ENCODE measurements around the gene GPATCH8. TPM values are rescaled to one million over a fixed set of nuclear protein-coding genes. Genes with fewer than 3 reads are reported as not detected.

Gene GPATCH8
- polyA plus RNA-seq, 3 donors: 8.8 to 15.9 (median 14.9) TPM

- no peaks in the 10 kb centered on the region for H3K27me3 ChIP-seq (ENCODE audit: control insufficient read depth in 2 of 2, insufficient read depth in 2 of 2, low read length in 2 of 2)
- peak overlapping the region; percentile 10 to 23 for H3K27ac ChIP-seq (ENCODE audit: low read depth in 1 of 2, low read length in 2 of 2)
- intact Hi-C loops (cut with micrococcal nuclease): loop anchor here in 1 of 2 donors (10.0 kb wide), 1 partner anchor 138 kb away; no protein-coding TSS in a partner anchor
- peak overlapping the region in 1 of 3 experiments; percentile 7 for H3K4me3 ChIP-seq (replicated peaks in 1 of 3; ENCODE audit: low read depth in 2 of 3, low read length in 3 of 3)
- H3K9me3 ChIP-seq (replicated peaks in 1 of 2; ENCODE audit: control insufficient read depth in 1 of 2, insufficient read depth in 1 of 2, low read length in 2 of 2): peaks cover 0 to 4% of the 10 kb centered on the region in 2 donors
- no peaks in the 10 kb centered on the region for H3K36me3 ChIP-seq (replicated peaks in 1 of 2; ENCODE audit: control insufficient read depth in 1 of 2, insufficient read depth in 2 of 2, low read length in 2 of 2)
- DNase-seq: no peak
- H3K27me3 Mint-ChIP-seq (ENCODE audit: low read depth in 3 of 3): peaks cover 3 to 8% (median 3%) of the 10 kb centered on the region in 3 donors
- peak overlapping the region; percentile 7 for H3K9ac ChIP-seq (ENCODE audit: insufficient read depth, low read length, poor library complexity, severe bottlenecking)
- H3K27ac Mint-ChIP-seq: peak overlapping the region; percentile 27 to 79 (median 69)
- H3K4me1 ChIP-seq (ENCODE audit: control insufficient read depth in 1 of 2, insufficient read depth in 2 of 2, low read length in 2 of 2): peaks cover 22 to 27% of the 10 kb centered on the region in 2 donors
- H3K4me2 ChIP-seq (replicated peaks; ENCODE audit: extremely low read depth, low read length, poor library complexity, severe bottlenecking): peak overlapping the region; percentile 42
- H3K4me1 Mint-ChIP-seq: peaks cover 28% of the 10 kb centered on the region
- H4K20me1 ChIP-seq (ENCODE audit: insufficient read depth, low read length): no peaks in the 10 kb centered on the region
- no peaks in the 10 kb centered on the region for H3K79me2 ChIP-seq (ENCODE audit: insufficient read depth, low read length)
- H3K9me3 Mint-ChIP-seq: peaks cover 0 to 11% (median 7%) of the 10 kb centered on the region in 7 donors
- H2AFZ ChIP-seq (ENCODE audit: insufficient read depth, low read depth, low read length, poor library complexity, severe bottlenecking): peak overlapping the region; percentile 73
- WGBS (ENCODE audit: insufficient coverage): 38% methylated on average over 6 of the region's 12 CpGs
- peak overlapping the region in 1 of 2 donors; percentile 78 for H3K4me3 Mint-ChIP-seq
- peaks cover 0 to 6% of the 10 kb centered on the region in 2 donors for H3K36me3 Mint-ChIP-seq
- TF ChIP-seq CTCF (IDR thresholded peaks at IDR 0.05): no peak
Measured at GRCh38 chr17:44536090-44536953, 33.1 kb upstream of the GPATCH8 start.

- Histone ChIP-seq H3K9ac (ENCODE audit: insufficient read depth, low read length, poor library complexity, severe bottlenecking) (peak overlapping the region; percentile 39), H3K4me3 (replicated peaks in 1 of 3; ENCODE audit: low read depth in 2 of 3, low read length in 3 of 3) (peak overlapping the region in 2 of 3 experiments; percentile 2 to 69), H3K27me3 (ENCODE audit: control insufficient read depth in 2 of 2, insufficient read depth in 2 of 2, low read length in 2 of 2) (no peaks in the 10 kb centered on the region), H3K4me1 (ENCODE audit: control insufficient read depth in 1 of 2, insufficient read depth in 2 of 2, low read length in 2 of 2) (peaks cover 22 to 27% of the 10 kb centered on the region in 2 donors), H3K79me2 (ENCODE audit: insufficient read depth, low read length) (no peaks in the 10 kb centered on the region), H2AFZ (ENCODE audit: insufficient read depth, low read depth, low read length, poor library complexity, severe bottlenecking) (peak overlapping the region; percentile 91), H3K4me2 (replicated peaks; ENCODE audit: extremely low read depth, low read length, poor library complexity, severe bottlenecking) (peak overlapping the region; percentile 76), H3K27ac (ENCODE audit: low read depth in 1 of 2, low read length in 2 of 2) (no peak overlapping the region), H3K36me3 (replicated peaks in 1 of 2; ENCODE audit: control insufficient read depth in 1 of 2, insufficient read depth in 2 of 2, low read length in 2 of 2) (no peaks in the 10 kb centered on the region), H4K20me1 (ENCODE audit: insufficient read depth, low read length) (no peaks in the 10 kb centered on the region), H3K9me3 (replicated peaks in 1 of 2; ENCODE audit: control insufficient read depth in 1 of 2, insufficient read depth in 1 of 2, low read length in 2 of 2) (peaks cover 0 to 4% of the 10 kb centered on the region in 2 donors)
- Mint-ChIP-seq H3K4me1 (peaks cover 30% of the 10 kb centered on the region), H3K27me3 (ENCODE audit: low read depth in 3 of 3) (peaks cover 0 to 8% (median 3%) of the 10 kb centered on the region in 3 donors), H3K9me3 (peaks cover 0 to 9% (median 7%) of the 10 kb centered on the region in 7 donors), H3K27ac (peak overlapping the region in 6 of 7 donors; percentile 21 to 76 (median 34)), H3K36me3 (peaks cover 0 to 6% of the 10 kb centered on the region in 2 donors), H3K4me3 (peak overlapping the region; percentile 73 to 84)
- peak; percentile 77 to 82 (median 81) for DNase-seq
- intact Hi-C loops (cut with micrococcal nuclease): loop anchor here (1.0 to 10.0 kb wide), 3 partner anchors 101 to 141 kb away; no protein-coding TSS in a partner anchor
- TF ChIP-seq CTCF (IDR thresholded peaks at IDR 0.05): peak; percentile 98
- WGBS (ENCODE audit: insufficient coverage): 24% methylated on average over 20 of the region's 21 CpGs
Measured at GRCh38 chr17:44533533-44534246, 30.5 kb upstream of the GPATCH8 start.
